Activated T-helper 2 cell treated with anti-CD3 and anti-CD28 coated beads, Interferon-gamma antibody, Interleukin-2, Interleukin-4, amounts not matched to agents 10 μg/mL and 5 μg/mL and 100 μg/mL, durations not matched to agents 14 hours and 24 hours and 36 hours (primary cell): ENCODE measurements around the gene SEC31A. TPM values are rescaled to one million over a fixed set of nuclear protein-coding genes. Genes with fewer than 3 reads are reported as not detected.
A peak's percentile ranks its signal among the peaks of the same experiment; 100 is the strongest.
"Not testable (repeated sequence)": the region's sequence is repeated elsewhere in the genome, so short reads cannot be mapped to it uniquely, and the experiment has no call there.

Source experiments
- DNase-seq: peaks from one replicate; pipeline ENCODE4 v3.0.0; 2021; ENCODE audit warnings: low spot score
- H3K27ac Mint-ChIP-seq: one replicate; pipeline ENCODE4 v1.8.0; 2021; ENCODE audit warnings: mixed read lengths
- H3K27me3 Mint-ChIP-seq: one replicate; pipeline ENCODE4 v1.8.0; 2021; ENCODE audit warnings: low read depth, mixed read lengths
- H3K36me3 Mint-ChIP-seq: one replicate; pipeline ENCODE4 v1.8.0; 2021; ENCODE audit warnings: low read depth, mixed read lengths
- H3K4me1 Mint-ChIP-seq: one replicate; pipeline ENCODE4 v1.8.0; 2021; ENCODE audit warnings: low read depth, mixed read lengths
- H3K4me3 Mint-ChIP-seq: one replicate; pipeline ENCODE4 v1.8.0; 2021; ENCODE audit warnings: low read depth, mild to moderate bottlenecking, moderate library complexity, mixed read lengths
- H3K9me3 Mint-ChIP-seq: one replicate; pipeline ENCODE4 v1.8.0; 2021; ENCODE audit warnings: mixed read lengths
- intact Hi-C: fragments of 100-400 bp; cut with micrococcal nuclease; formaldehyde crosslinking; loops from one replicate; pipeline ENCODE4 v1.15.1; 2023
- total RNA-seq: library from RNA; stranded (reverse); gene quantifications from 2 replicates; pipeline ENCODE4 v1.2.3, GENCODE V29; 2022

The SEC31A gene
- total RNA-seq, 1 donor from 2014 or later: 142 TPM

GRCh38 chr4:82816874-82817273 lies 74.1 kb downstream of the SEC31A start:
- H3K4me3 Mint-ChIP-seq, H3K27ac Mint-ChIP-seq, H3K27me3 Mint-ChIP-seq, H3K9me3 Mint-ChIP-seq, DNase-seq, intact Hi-C loops: not testable (repeated sequence)
- Mint-ChIP-seq H3K4me1 (peaks cover 11% of the 10 kb centered on the region), H3K36me3 (peaks cover 41% of the 10 kb centered on the region)

- DNase-seq: no peak
- H3K4me1 Mint-ChIP-seq: peaks cover 5% of the 10 kb centered on the region
- no peak overlapping the region for H3K4me3 Mint-ChIP-seq
- H3K9me3 Mint-ChIP-seq: no peaks in the 10 kb centered on the region
- H3K27ac Mint-ChIP-seq: no peak overlapping the region
- intact Hi-C loops: no loop called here
- H3K36me3 Mint-ChIP-seq: peaks cover 18% of the 10 kb centered on the region
- H3K27me3 Mint-ChIP-seq: no peaks in the 10 kb centered on the region
Measured at GRCh38 chr4:82814034-82814433, 76.9 kb downstream of the SEC31A start.

- peaks cover 5% of the 10 kb centered on the region for H3K4me1 Mint-ChIP-seq
- intact Hi-C loops: no loop called here
- H3K4me3 Mint-ChIP-seq: no peak overlapping the region
- H3K36me3 Mint-ChIP-seq: peaks cover 2% of the 10 kb centered on the region
- H3K9me3 Mint-ChIP-seq: no peaks in the 10 kb centered on the region
- no peak for DNase-seq
- no peak overlapping the region for H3K27ac Mint-ChIP-seq
- H3K27me3 Mint-ChIP-seq: peaks cover 5% of the 10 kb centered on the region
Measured at GRCh38 chr4:82811838-82812341, 79.1 kb downstream of the SEC31A start.

- no peaks in the 10 kb centered on the region for H3K36me3 Mint-ChIP-seq
- DNase-seq: no peak
- H3K27me3 Mint-ChIP-seq: peaks cover 5% of the 10 kb centered on the region
- no peak overlapping the region for H3K27ac Mint-ChIP-seq
- peaks cover 5% of the 10 kb centered on the region for H3K4me1 Mint-ChIP-seq
- intact Hi-C loops: no loop called here
- H3K4me3 Mint-ChIP-seq: no peak overlapping the region
- no peaks in the 10 kb centered on the region for H3K9me3 Mint-ChIP-seq
Measured at GRCh38 chr4:82811392-82811791, 79.6 kb downstream of the SEC31A start.

DNA sequence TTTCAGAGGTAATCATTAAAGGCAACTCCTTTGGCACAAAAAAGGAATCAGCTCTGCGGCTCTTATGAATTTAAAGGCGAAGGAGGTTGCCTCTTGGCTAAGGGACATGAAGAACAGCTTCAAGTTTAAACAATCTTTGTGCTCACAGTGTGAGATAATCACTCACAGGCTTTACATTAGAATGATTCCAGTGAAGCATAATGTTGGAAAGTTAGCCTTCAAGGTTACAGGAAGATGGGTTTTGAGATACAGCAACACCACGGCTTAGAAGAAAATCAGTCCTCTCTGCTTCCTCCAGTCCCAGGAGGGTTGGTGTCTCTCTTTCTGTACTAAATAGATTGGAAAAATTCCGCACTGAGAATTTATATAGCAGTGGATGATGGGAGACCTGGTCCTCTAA lies 80.8 kb downstream of the SEC31A start:
- no peaks in the 10 kb centered on the region for H3K9me3 Mint-ChIP-seq
- H3K4me1 Mint-ChIP-seq: peaks cover 5% of the 10 kb centered on the region
- no peak for DNase-seq
- H3K27me3 Mint-ChIP-seq: peaks cover 5% of the 10 kb centered on the region
- intact Hi-C loops: no loop called here
- H3K4me3 Mint-ChIP-seq: no peak overlapping the region
- no peak overlapping the region for H3K27ac Mint-ChIP-seq
- no peaks in the 10 kb centered on the region for H3K36me3 Mint-ChIP-seq

DNA sequence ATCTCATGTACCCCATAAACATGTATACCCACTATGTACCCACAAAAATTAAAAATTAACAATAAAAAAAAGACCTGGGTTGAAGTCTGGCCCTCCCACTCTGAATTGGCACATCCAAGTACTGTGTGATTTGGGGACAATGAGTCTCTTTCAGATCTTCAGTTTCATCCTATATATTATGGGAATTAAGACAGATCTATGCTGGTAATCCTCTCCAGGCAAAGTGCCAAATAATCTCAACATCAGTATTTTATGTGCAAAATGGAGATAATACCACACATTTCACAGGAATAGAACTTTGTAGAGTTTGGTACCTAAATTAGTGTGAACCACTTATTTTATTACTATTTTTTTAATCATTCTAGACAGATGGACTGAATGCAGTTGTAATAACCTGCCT lies 81.3 kb downstream of the SEC31A start:
- no peak overlapping the region for H3K27ac Mint-ChIP-seq
- H3K4me1 Mint-ChIP-seq: peaks cover 5% of the 10 kb centered on the region
- no peaks in the 10 kb centered on the region for H3K36me3 Mint-ChIP-seq
- no peak for DNase-seq
- no peak overlapping the region for H3K4me3 Mint-ChIP-seq
- peaks cover 5% of the 10 kb centered on the region for H3K27me3 Mint-ChIP-seq
- H3K9me3 Mint-ChIP-seq: no peaks in the 10 kb centered on the region
- intact Hi-C loops: no loop called here

DNA sequence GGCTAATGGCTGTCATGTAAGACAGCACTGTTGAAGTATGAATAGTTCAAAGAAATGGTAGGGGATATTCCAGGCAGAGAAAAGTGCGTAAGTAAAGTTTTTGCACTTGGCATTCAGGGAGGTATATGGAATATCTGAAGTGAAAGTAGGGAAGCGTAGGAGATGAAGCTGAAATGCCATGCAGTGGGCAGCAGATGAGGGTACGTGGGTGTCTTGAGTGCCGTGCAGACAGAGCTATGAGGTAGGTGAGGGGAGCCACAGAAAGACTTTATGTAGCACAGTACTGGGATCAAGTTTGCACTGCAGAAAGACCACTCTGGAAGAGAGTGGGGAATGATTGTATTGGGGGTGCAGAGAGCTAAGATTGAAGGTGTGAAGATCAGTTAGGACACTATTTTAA lies 87.2 kb downstream of the SEC31A start:
- intact Hi-C loops: no loop called here
- Mint-ChIP-seq H3K27ac (no peak overlapping the region), H3K4me1 (peaks cover 6% of the 10 kb centered on the region), H3K36me3 (no peaks in the 10 kb centered on the region), H3K9me3 (no peaks in the 10 kb centered on the region), H3K27me3 (peaks cover 40% of the 10 kb centered on the region), H3K4me3 (no peak overlapping the region)
- no peak for DNase-seq

DNA sequence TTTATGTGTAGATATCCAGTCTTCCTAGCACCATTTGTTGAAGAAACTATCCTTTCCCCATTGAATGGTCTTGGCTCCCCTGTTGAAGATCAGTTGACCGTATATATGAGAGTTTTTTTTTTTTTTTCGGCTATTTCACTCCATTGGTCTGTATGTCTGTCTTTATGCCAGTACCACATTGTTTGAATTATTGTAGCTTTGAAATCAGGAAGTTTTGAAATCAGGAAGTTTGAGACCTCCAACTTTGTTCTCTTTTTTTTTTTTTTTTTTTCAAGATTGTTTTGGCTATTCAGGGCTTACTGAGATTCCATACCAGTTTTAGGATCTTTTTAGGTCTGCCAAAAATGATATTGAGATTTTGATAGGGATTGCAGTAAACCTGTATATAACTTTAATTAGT lies 88.0 kb downstream of the SEC31A start:
- H3K4me3 Mint-ChIP-seq: no peak overlapping the region
- intact Hi-C loops: no loop called here
- no peaks in the 10 kb centered on the region for H3K36me3 Mint-ChIP-seq
- no peaks in the 10 kb centered on the region for H3K9me3 Mint-ChIP-seq
- peaks cover 6% of the 10 kb centered on the region for H3K4me1 Mint-ChIP-seq
- no peak overlapping the region for H3K27ac Mint-ChIP-seq
- DNase-seq: no peak
- peaks cover 39% of the 10 kb centered on the region for H3K27me3 Mint-ChIP-seq

GRCh38 chr4:82801910-82802521 lies 88.9 kb downstream of the SEC31A start:
- Mint-ChIP-seq H3K27ac (no peak overlapping the region), H3K9me3 (no peaks in the 10 kb centered on the region), H3K4me1 (peaks cover 6% of the 10 kb centered on the region), H3K27me3 (peaks cover 45% of the 10 kb centered on the region), H3K4me3 (no peak overlapping the region), H3K36me3 (no peaks in the 10 kb centered on the region)
- intact Hi-C loops: no loop called here
- DNase-seq: no peak

GRCh38 chr4:82799006-82799881 lies 91.7 kb downstream of the SEC31A start:
- peaks cover 62% of the 10 kb centered on the region for H3K27me3 Mint-ChIP-seq
- H3K36me3 Mint-ChIP-seq: no peaks in the 10 kb centered on the region
- H3K4me3 Mint-ChIP-seq: peak overlapping the region; percentile 73
- H3K9me3 Mint-ChIP-seq: no peaks in the 10 kb centered on the region
- no peak for DNase-seq
- no peak overlapping the region for H3K27ac Mint-ChIP-seq
- peaks cover 6% of the 10 kb centered on the region for H3K4me1 Mint-ChIP-seq
- intact Hi-C loops: no loop called here

- no peaks in the 10 kb centered on the region for H3K36me3 Mint-ChIP-seq
- peaks cover 6% of the 10 kb centered on the region for H3K4me1 Mint-ChIP-seq
- peak within 1 kb of the TSS; percentile 78 for H3K4me3 Mint-ChIP-seq
- H3K9me3 Mint-ChIP-seq: no peaks in the 10 kb centered on the region
- H3K27me3 Mint-ChIP-seq: peaks cover 66% of the 10 kb centered on the region
- no peak within 1 kb of the TSS for H3K27ac Mint-ChIP-seq
- DNase-seq: peak; percentile 24
- intact Hi-C loops: no loop called here
Measured at GRCh38 chr4:82798168-82799005, 92.6 kb downstream of the SEC31A start, which contains the start of gene SCD5. TSS of gene SCD5 (minus strand) at chr4:82798796. CDS start at chr4:82798537, 259 bp downstream.

GRCh38 chr4:82797405-82798111 lies 93.4 kb downstream of the SEC31A start:
- Mint-ChIP-seq H3K27ac (no peak overlapping the region), H3K27me3 (peaks cover 67% of the 10 kb centered on the region), H3K36me3 (no peaks in the 10 kb centered on the region), H3K4me3 (peak overlapping the region; percentile 75), H3K9me3 (no peaks in the 10 kb centered on the region), H3K4me1 (peaks cover 6% of the 10 kb centered on the region)
- no peak for DNase-seq
- intact Hi-C loops: no loop called here
